ENCODE measurements around the gene SCLT1. TPM values are rescaled to one million over a fixed set of nuclear protein-coding genes. Genes with fewer than 3 reads are reported as not detected.

Gene SCLT1
- total and polyA plus RNA-seq, 3 donors from 2014 or later: 5.9 to 25.3 (median 17.5) TPM

DNA sequence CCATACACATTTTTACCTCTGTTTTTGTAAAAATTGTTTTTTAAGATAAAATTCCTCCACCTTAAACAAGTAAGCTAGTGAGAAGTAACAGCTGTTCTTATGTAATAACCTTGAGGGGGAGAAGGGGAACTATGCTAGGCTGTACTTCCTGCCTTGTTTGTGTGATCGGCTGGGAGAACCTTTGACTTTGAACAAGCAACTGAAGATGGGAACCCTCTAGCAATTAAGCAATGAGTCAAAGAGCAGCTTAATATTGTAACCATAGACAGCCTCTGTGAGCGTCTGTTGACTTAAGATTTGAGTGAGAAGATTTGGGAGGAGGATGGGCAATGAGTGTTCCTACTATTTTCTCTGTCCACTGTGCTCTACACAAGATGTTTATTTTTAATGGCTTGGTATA is 135.1 kb downstream of the SCLT1 start:
- intact Hi-C loops (cut with DNase I; ENCODE audit: low total_unique reads): no loop called here
- H3K27me3 ChIP-seq: no peaks in the 10 kb centered on the region
- no peak for DNase-seq
- no peaks in the 10 kb centered on the region for H3K36me3 ChIP-seq (ENCODE audit: low read depth, missing control alignments)
- TF ChIP-seq, protein P1, sequence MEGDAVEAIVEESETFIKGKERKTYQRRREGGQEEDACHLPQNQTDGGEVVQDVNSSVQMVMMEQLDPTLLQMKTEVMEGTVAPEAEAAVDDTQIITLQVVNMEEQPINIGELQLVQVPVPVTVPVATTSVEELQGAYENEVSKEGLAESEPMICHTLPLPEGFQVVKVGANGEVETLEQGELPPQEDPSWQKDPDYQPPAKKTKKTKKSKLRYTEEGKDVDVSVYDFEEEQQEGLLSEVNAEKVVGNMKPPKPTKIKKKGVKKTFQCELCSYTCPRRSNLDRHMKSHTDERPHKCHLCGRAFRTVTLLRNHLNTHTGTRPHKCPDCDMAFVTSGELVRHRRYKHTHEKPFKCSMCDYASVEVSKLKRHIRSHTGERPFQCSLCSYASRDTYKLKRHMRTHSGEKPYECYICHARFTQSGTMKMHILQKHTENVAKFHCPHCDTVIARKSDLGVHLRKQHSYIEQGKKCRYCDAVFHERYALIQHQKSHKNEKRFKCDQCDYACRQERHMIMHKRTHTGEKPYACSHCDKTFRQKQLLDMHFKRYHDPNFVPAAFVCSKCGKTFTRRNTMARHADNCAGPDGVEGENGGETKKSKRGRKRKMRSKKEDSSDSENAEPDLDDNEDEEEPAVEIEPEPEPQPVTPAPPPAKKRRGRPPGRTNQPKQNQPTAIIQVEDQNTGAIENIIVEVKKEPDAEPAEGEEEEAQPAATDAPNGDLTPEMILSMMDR (IDR thresholded peaks at IDR 0.05): no peak
- no peak for TF ChIP-seq POLR2A (IDR thresholded peaks at IDR 0.05)
- H3K4me1 ChIP-seq: no peaks in the 10 kb centered on the region
- WGBS, 2 donors: 72 to 87% methylated on average over 2 of the region's 2 CpGs
- H3K27ac ChIP-seq: no peak overlapping the region
- no peak overlapping the region for H3K4me3 ChIP-seq
- H3K9me3 ChIP-seq: no peaks in the 10 kb centered on the region

DNA sequence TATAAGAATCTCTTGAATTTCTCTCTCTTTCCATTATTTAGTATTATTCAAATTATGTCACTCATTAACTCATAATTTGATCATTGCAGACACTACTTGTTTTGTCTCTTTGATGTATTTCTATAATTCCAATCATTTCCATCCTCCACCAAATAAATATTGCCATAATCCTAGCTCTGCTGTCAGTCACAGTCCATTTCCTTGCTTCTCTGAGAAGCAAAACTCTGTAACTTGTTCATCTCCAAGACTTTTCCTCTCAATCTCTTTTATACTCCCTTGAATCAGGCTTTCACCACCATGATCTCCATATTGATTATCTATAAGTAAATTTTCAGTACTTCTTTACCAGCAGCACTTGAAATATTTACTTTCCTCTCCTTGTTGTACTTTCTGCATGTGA is 135.9 kb downstream of the SCLT1 start:
- H3K4me3 ChIP-seq: no peak overlapping the region
- no peaks in the 10 kb centered on the region for H3K4me1 ChIP-seq
- no peak for DNase-seq
- H3K27me3 ChIP-seq: no peaks in the 10 kb centered on the region
- no peaks in the 10 kb centered on the region for H3K36me3 ChIP-seq (ENCODE audit: low read depth, missing control alignments)
- H3K27ac ChIP-seq: no peak overlapping the region
- TF ChIP-seq, protein P1 (IDR thresholded peaks at IDR 0.05): no peak
- no peak for TF ChIP-seq POLR2A (IDR thresholded peaks at IDR 0.05)
- intact Hi-C loops (cut with DNase I; ENCODE audit: low total_unique reads): no loop called here
- H3K9me3 ChIP-seq: no peaks in the 10 kb centered on the region

DNA sequence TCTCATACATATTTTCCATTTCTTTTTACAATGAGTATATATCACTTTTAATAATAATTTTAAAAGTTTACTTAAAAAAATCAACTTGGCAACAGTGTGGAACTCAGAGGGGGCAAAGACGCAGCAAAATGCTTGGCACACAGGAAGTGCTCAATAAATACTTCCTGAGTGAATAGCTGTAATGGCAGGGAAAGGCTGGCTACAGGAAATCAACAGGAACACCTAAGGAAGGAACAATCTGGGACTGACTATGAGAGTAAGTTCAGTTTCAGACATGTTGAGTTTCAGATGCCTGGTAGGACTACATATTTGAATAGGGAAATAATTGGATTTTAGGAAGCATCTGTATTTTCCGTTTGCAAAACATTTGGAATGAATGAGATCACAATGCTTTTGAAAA is 137.6 kb downstream of the SCLT1 start:
- Histone ChIP-seq H3K27me3 (no peaks in the 10 kb centered on the region), H3K9me3 (no peaks in the 10 kb centered on the region), H3K27ac (no peak overlapping the region), H3K4me3 (no peak overlapping the region), H3K36me3 (ENCODE audit: low read depth, missing control alignments) (no peaks in the 10 kb centered on the region), H3K4me1 (no peaks in the 10 kb centered on the region)
- no peak for TF ChIP-seq POLR2A (IDR thresholded peaks at IDR 0.05)
- TF ChIP-seq, protein P1 (IDR thresholded peaks at IDR 0.05): no peak
- intact Hi-C loops (cut with DNase I; ENCODE audit: low total_unique reads): no loop called here
- 66 to 79% methylated on average over 2 of the region's 2 CpGs for WGBS, 2 donors
- no peak for DNase-seq

DNA sequence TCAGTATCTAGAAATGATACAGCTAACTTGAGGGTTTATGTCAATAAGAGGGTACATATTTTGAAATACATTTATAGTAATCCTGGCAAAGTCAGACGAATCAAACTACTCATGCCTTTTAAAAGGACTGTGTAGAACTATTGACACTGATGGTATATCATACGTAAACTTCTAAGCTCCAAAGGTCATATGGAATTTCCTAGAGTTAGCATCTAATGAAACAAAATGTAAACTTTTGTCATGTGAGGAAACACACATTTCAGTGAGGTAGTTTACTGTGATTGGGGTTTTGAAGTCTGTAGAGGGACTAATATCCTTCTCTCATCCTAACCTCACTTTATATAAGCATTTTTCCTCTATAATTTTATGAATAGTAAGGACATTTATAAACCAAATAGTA is 138.4 kb downstream of the SCLT1 start:
- WGBS, 2 donors: 93 to 95% methylated on average over 2 of the region's 2 CpGs
- Histone ChIP-seq H3K9me3 (no peaks in the 10 kb centered on the region), H3K4me1 (no peaks in the 10 kb centered on the region), H3K4me3 (no peak overlapping the region), H3K36me3 (ENCODE audit: low read depth, missing control alignments) (no peaks in the 10 kb centered on the region), H3K27me3 (no peaks in the 10 kb centered on the region), H3K27ac (no peak overlapping the region)
- intact Hi-C loops (cut with DNase I; ENCODE audit: low total_unique reads): no loop called here
- DNase-seq: no peak
- TF ChIP-seq POLR2A (IDR thresholded peaks at IDR 0.05): no peak
- TF ChIP-seq, protein P1 (IDR thresholded peaks at IDR 0.05): no peak

DNA sequence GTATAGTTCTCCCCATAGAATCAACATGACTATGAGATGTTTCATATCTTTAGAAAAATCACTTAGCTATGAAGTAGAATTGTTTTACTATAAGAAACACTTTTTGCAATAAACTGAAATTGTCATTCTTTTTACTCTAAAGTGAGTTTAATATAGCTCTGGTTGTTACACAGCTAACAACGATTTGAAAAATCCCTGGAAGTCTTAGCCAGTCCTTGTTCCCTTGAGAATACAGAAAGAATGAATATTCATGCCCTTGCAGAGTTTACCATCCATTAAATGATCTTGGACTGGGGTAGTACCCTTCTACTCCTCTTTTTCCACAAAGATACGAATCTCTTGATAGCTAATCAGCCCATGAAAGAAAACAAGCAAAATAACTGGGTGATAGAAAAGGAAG is 142.0 kb downstream of the SCLT1 start:
- no peak for TF ChIP-seq POLR2A (IDR thresholded peaks at IDR 0.05)
- TF ChIP-seq, protein P1 (IDR thresholded peaks at IDR 0.05): no peak
- no peak overlapping the region for H3K27ac ChIP-seq
- no peaks in the 10 kb centered on the region for H3K9me3 ChIP-seq
- no peaks in the 10 kb centered on the region for H3K27me3 ChIP-seq
- no peaks in the 10 kb centered on the region for H3K4me1 ChIP-seq
- H3K4me3 ChIP-seq: no peak overlapping the region
- H3K36me3 ChIP-seq (ENCODE audit: low read depth, missing control alignments): no peaks in the 10 kb centered on the region
- DNase-seq: no peak
- intact Hi-C loops (cut with DNase I; ENCODE audit: low total_unique reads): no loop called here
- WGBS, 2 donors: 80 to 82% methylated on average over 2 of the region's 2 CpGs

Measured in testis (tissue), 3 donors.